Spleen (tissue), 7 donors: ENCODE data around the gene FAM185A.

Source experiments
- POLR2A ChIP-seq, 3 donors: fragments of 450-650 bp; IDR thresholded peaks; one replicate each; pipeline ENCODE4 v1.5.1; 2017; ENCODE audit warnings: antibody characterized with exemption in 3 of 3, mild to moderate bottlenecking in 1 of 3
- POLR2AphosphoS5 ChIP-seq, 3 donors: sonication (generic); formaldehyde crosslinking; IDR thresholded peaks; one replicate each; pipeline ENCODE4 v1.5.1; 2017; ENCODE audit warnings: antibody characterized with exemption in 3 of 3
- TF ChIP-seq, protein P1 (sequence below), 11 experiments: fragments of 200-600 bp in 7 of 11; fragments of 450-650 bp in 4 of 11; sonication (generic) in 4 of 11; IDR thresholded peaks in 8 of 11; conservative IDR thresholded peaks in 3 of 11; 1 replicate in 7 of 11; 2 replicates in 4 of 11; pipeline versions ENCODE4 v1.4.0 to v1.8.0; 2016 to 2021; ENCODE audit warnings: antibody characterized with exemption in 11 of 11, inconsistent platforms in 4 of 11, mild to moderate bottlenecking in 1 of 11
- donor health status: DM: no; HTN: no; CAD: no; lungs with moderate emphysema.
- donor health status: DM: no; HTN: no; CAD: no.
- donor health status: DM: no; HTN: no; CAD: no.

DNA sequence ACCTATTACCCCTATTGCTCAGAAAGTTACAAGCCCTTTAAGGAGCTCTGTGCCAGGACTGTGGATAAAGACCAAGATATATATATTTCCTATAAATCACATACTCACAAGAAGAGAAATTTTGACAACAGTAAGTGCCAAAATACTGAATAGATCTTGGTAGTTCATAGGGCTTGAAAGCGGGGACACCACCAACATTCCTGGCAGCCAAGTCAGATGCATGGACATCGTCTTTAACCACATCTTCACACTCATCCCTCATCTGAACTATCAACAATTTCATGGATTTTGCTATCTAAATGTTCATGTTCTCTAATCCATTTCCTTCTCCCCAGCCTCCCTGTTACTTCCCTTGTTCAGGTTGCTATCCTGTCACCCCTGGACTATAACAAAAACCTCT is 96.5 kb downstream of the FAM185A start:
- no peak for TF ChIP-seq POLR2A (IDR thresholded peaks at IDR 0.05)
- TF ChIP-seq, protein P1, sequence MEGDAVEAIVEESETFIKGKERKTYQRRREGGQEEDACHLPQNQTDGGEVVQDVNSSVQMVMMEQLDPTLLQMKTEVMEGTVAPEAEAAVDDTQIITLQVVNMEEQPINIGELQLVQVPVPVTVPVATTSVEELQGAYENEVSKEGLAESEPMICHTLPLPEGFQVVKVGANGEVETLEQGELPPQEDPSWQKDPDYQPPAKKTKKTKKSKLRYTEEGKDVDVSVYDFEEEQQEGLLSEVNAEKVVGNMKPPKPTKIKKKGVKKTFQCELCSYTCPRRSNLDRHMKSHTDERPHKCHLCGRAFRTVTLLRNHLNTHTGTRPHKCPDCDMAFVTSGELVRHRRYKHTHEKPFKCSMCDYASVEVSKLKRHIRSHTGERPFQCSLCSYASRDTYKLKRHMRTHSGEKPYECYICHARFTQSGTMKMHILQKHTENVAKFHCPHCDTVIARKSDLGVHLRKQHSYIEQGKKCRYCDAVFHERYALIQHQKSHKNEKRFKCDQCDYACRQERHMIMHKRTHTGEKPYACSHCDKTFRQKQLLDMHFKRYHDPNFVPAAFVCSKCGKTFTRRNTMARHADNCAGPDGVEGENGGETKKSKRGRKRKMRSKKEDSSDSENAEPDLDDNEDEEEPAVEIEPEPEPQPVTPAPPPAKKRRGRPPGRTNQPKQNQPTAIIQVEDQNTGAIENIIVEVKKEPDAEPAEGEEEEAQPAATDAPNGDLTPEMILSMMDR (IDR thresholded peaks at IDR 0.05 in 8 of 11, conservative IDR thresholded peaks at IDR 0.05 in 3 of 11): no peak
- no peak for TF ChIP-seq POLR2AphosphoS5 (IDR thresholded peaks at IDR 0.05)
